Common myeloid progenitor, CD34-positive (primary cell): ENCODE measurements around the gene PAPPA2.

Experiments
- CTCF ChIA-PET: fragments of 350-600 bp; sonication (Branson Sonifier 250); formaldehyde crosslinking; loops from one replicate; lab custom pipeline; 2021; ENCODE audit warnings: antibody characterized with exemption; lab: Charles Lee
- POLR2A ChIA-PET: fragments of 350-600 bp; sonication (Branson Sonifier 250); formaldehyde crosslinking; loops from one replicate; lab custom pipeline; 2021; ENCODE audit warnings: antibody characterized with exemption; lab: Charles Lee
- DNase-seq, 3 donors: peaks; one replicate each; pipeline versions ENCODE4 v3.0.0 to v3.0.0-alpha.2; 2013
- H3K27ac ChIP-seq, 2 experiments: 1 replicate in 1 of 2; 2 replicates in 1 of 2; pipeline ENCODE4 v1.7.0; 2013; ENCODE audit warnings: inconsistent platforms in 2 of 2, low read length in 2 of 2, mild to moderate bottlenecking in 2 of 2, low read depth in 1 of 2, moderate library complexity in 1 of 2; ENCODE audit not compliant: severe bottlenecking in 2 of 2, insufficient read depth in 1 of 2, poor library complexity in 1 of 2
- H3K27me3 ChIP-seq, 5 experiments: replicated peaks in 2 of 5; 1 replicate in 3 of 5; 2 replicates in 2 of 5; pipeline versions ENCODE4 v1.6.1 to v1.7.0; 2013; ENCODE audit warnings: low read length in 4 of 5, mild to moderate bottlenecking in 2 of 5, moderate library complexity in 2 of 5, inconsistent platforms in 1 of 5; ENCODE audit not compliant: insufficient read depth in 5 of 5, control insufficient read depth in 4 of 5
- H3K36me3 ChIP-seq, 4 experiments: 1 replicate in 2 of 4; 2 replicates in 2 of 4; pipeline versions ENCODE4 v1.6.1 to v1.7.0; 2013; ENCODE audit warnings: low read length in 3 of 4, control low read depth in 1 of 4, mild to moderate bottlenecking in 1 of 4; ENCODE audit not compliant: control insufficient read depth in 4 of 4, insufficient read depth in 4 of 4
- H3K4me1 ChIP-seq, 4 experiments: 1 replicate in 3 of 4; 2 replicates in 1 of 4; pipeline versions ENCODE4 v1.6.1 to v1.7.1; 2013; ENCODE audit warnings: low read length in 3 of 4, mild to moderate bottlenecking in 3 of 4, control low read depth in 1 of 4, inconsistent platforms in 1 of 4, moderate library complexity in 1 of 4; ENCODE audit not compliant: control insufficient read depth in 4 of 4, insufficient read depth in 4 of 4; ENCODE audit errors: control extremely low read depth in 1 of 4
- H3K4me3 ChIP-seq, 7 experiments: 1 replicate in 4 of 7; 2 replicates in 3 of 7; pipeline versions ENCODE4 v1.5.1 to v1.7.0; 2013; ENCODE audit warnings: mild to moderate bottlenecking in 7 of 7, low read length in 6 of 7, moderate library complexity in 6 of 7, inconsistent platforms in 2 of 7, low read depth in 2 of 7, control low read depth in 1 of 7; ENCODE audit not compliant: insufficient read depth in 4 of 7, control insufficient read depth in 1 of 7; ENCODE audit errors: extremely low read depth in 1 of 7
- H3K9me3 ChIP-seq, 5 experiments: 1 replicate in 4 of 5; 2 replicates in 1 of 5; pipeline versions ENCODE4 v1.6.1 to v1.7.1; 2013; ENCODE audit warnings: low read length in 4 of 5, mild to moderate bottlenecking in 2 of 5, inconsistent platforms in 1 of 5, low read depth in 1 of 5, moderate library complexity in 1 of 5; ENCODE audit not compliant: control insufficient read depth in 4 of 5, insufficient read depth in 2 of 5; ENCODE audit errors: control extremely low read depth in 1 of 5
- WGBS: methylation state at CpG from one replicate; pipeline ENCODE4 v1.1.5; 2013; ENCODE audit not compliant: insufficient coverage; 5-methylcytosine and 5-hydroxymethylcytosine counted together

PAPPA2 gene

DNA sequence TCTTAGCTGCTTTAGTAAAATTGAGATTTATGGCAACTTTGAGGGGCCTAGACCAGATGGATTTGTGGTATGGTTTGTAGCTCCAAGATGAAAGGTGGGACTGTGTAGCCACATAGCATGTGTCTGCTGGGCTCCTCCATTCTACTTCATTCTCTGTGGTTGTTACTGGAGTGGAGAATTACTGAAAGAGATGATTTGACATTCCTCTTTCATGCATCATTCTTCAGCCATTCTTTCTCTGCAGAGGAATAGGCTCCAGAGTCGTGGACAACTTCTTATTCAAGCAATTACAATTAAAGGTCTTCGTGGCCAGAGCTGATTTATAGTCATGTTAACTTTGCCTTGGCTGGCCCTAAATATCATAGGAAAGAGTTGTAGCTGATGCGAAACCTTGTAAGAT is 328.9 kb downstream of the PAPPA2 start:
- no peak overlapping the region for H3K4me3 ChIP-seq
- H3K27me3 ChIP-seq, result no peaks in the 10 kb centered on the region
- CTCF ChIA-PET, result no interaction called here
- H3K4me1 ChIP-seq, result no peaks in the 10 kb centered on the region
- H3K9me3 ChIP-seq, result no peaks in the 10 kb centered on the region
- no CpG with 5 or more reads among the region's 3 CpGs for WGBS
- DNase-seq, result no peak
- no peak overlapping the region for H3K27ac ChIP-seq
- no peaks in the 10 kb centered on the region for H3K36me3 ChIP-seq
- POLR2A ChIA-PET, result no interaction called here

DNA sequence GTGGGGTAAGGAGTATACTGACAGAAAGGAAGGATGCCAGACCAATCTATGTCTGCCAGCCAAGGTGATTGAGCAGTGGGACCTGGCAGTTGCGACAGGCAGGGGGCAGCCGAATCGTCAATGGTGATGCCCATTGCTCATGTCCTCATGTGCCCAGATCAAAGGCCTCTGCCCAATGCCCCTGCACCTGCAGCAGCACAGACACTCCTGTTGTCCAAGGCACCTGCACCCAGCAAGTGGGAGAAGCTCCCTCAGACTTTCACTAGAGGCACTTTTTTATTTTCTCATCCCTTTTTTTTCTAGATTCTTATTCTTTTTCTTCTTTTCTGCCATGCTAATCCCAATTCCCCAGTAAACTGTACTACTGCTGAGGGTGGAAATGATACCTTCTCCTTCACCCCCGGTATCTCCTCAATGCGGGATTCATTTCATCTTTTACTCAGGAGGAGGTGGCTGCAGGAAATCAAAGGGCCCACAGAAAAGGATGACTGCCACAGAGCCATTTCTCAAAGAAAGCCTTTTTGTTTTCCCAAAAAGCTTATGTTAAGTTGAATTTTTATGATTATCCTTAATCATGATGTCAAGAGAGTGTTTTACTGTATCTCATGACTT is 332.0 kb downstream of the PAPPA2 start:
- Histone ChIP-seq H3K36me3 (no peaks in the 10 kb centered on the region), H3K4me1 (no peaks in the 10 kb centered on the region), H3K9me3 (no peaks in the 10 kb centered on the region), H3K27ac (no peak overlapping the region), H3K27me3 (no peaks in the 10 kb centered on the region), H3K4me3 (no peak overlapping the region)
- ChIA-PET CTCF (no interaction called here), POLR2A (no interaction called here)
- no peak for DNase-seq
- 87% methylated on average over 5 of the region's 5 CpGs for WGBS

DNA sequence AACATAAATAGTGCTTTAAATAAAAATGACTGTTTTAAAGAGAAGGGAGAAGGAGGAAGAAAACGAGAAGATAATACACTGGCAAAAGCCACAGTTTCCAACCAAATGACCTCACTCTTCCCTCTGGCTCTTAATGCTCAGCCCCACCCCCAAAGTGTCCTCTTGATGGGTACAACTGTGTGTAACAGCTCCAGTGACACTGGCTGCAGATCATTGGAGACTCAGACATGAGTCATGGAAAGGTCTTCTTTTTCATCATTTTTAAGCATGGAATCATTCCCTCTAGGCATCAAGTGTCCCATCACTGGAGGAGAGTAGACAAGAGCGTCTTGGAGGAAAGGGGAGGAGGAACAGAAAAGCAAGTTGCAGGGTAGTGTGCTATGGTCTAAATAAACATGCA is 333.0 kb downstream of the PAPPA2 start:
- H3K4me3 ChIP-seq, result no peak overlapping the region
- DNase-seq, result no peak
- no peaks in the 10 kb centered on the region for H3K4me1 ChIP-seq
- no peaks in the 10 kb centered on the region for H3K27me3 ChIP-seq
- no peaks in the 10 kb centered on the region for H3K36me3 ChIP-seq
- H3K27ac ChIP-seq, result no peak overlapping the region
- ChIA-PET CTCF (no interaction called here), POLR2A (no interaction called here)
- no CpG with 5 or more reads among the region's 2 CpGs for WGBS
- H3K9me3 ChIP-seq, result no peaks in the 10 kb centered on the region

DNA sequence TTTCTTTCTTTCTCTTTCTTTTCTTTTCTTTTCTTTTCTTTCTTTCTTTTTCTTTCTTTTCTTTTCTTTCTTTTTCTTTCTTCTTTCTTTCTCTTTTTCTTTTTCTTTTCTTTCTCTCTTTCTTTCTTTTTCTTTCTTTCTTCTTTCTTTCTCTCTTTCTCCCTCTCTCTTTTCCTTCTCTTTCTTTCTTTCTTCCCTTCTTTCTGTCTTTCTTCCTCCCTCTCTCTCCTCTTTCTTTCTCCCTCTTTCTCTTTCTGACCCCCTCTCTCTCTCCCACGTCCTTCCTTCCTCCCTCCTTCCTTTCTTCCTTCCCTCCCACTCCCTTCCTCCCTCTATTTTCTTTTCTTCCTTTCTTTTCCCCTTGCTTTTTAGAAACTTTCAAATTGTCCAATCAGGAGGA is 333.6 kb downstream of the PAPPA2 start:
- H3K9me3 ChIP-seq, result no peaks in the 10 kb centered on the region
- H3K27me3 ChIP-seq, result peaks cover 0 to under 1% (median 0%) of the 10 kb centered on the region in 5 experiments
- 40% methylated on average over 1 of the region's 1 CpG for WGBS
- no peaks in the 10 kb centered on the region for H3K36me3 ChIP-seq
- ChIA-PET POLR2A (no interaction called here), CTCF (no interaction called here)
- H3K4me1 ChIP-seq, result no peaks in the 10 kb centered on the region
- H3K4me3 ChIP-seq, result no peak overlapping the region
- no peak overlapping the region for H3K27ac ChIP-seq
- DNase-seq, result no peak

DNA sequence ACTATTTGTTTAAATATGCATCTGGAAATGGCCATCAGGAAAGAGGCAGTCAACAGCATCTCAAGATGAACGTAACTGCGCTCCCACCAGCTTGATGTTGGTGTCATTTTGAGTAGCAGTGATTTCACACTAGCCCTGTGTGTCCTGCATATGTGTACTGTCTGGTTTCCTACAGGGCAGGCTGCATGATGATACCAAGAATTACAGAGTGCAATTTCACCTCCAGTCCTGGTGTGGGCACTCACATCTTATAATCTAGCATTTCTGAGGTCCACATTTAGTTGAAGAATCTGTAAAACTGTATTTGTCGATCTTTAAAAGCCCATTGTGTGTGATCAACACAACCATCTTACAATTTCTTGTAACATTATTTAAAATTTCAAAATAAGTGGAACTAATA is 336.4 kb downstream of the PAPPA2 start:
- WGBS, result 100% methylated on average over 2 of the region's 3 CpGs
- POLR2A ChIA-PET, result no interaction called here
- peaks cover 0 to 5% (median 0%) of the 10 kb centered on the region in 5 experiments for H3K27me3 ChIP-seq
- CTCF ChIA-PET, result no interaction called here
- DNase-seq, result no peak
- no peaks in the 10 kb centered on the region for H3K9me3 ChIP-seq
- H3K4me3 ChIP-seq, result no peak overlapping the region
- H3K4me1 ChIP-seq, result no peaks in the 10 kb centered on the region
- H3K36me3 ChIP-seq, result no peaks in the 10 kb centered on the region
- H3K27ac ChIP-seq, result no peak overlapping the region

DNA sequence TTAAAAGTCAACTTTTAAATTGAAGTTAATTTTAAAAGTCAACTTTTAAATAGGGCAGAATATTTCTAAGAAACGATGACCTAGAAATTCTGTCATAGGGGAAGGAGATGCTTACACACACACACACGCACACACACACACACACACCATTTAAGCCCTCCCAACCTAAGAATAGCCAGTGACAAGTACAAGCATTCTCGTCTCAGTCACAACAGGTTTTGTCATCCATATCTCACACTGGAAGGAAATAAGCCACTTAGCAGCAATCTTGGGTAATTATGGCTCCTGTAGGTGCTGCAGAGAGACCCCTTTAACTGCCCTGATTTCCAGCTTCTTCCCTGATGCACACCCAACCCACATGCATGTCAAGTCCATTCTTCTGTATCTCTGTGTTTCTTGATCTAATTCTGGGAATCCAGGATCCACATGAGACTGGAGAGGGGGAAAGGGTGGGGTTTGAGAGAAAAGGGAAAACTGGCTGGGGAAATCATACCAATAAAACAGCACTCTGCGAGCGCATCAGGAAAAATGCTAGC is 338.1 kb downstream of the PAPPA2 start:
- H3K27ac ChIP-seq, result no peak overlapping the region
- no peaks in the 10 kb centered on the region for H3K4me1 ChIP-seq
- CTCF ChIA-PET, result no interaction called here
- POLR2A ChIA-PET, result no interaction called here
- no peaks in the 10 kb centered on the region for H3K9me3 ChIP-seq
- peaks cover 0 to 5% (median 0%) of the 10 kb centered on the region in 5 experiments for H3K27me3 ChIP-seq
- no peak for DNase-seq
- WGBS, result 69% methylated on average over 2 of the region's 5 CpGs
- H3K4me3 ChIP-seq, result no peak overlapping the region
- no peaks in the 10 kb centered on the region for H3K36me3 ChIP-seq

DNA sequence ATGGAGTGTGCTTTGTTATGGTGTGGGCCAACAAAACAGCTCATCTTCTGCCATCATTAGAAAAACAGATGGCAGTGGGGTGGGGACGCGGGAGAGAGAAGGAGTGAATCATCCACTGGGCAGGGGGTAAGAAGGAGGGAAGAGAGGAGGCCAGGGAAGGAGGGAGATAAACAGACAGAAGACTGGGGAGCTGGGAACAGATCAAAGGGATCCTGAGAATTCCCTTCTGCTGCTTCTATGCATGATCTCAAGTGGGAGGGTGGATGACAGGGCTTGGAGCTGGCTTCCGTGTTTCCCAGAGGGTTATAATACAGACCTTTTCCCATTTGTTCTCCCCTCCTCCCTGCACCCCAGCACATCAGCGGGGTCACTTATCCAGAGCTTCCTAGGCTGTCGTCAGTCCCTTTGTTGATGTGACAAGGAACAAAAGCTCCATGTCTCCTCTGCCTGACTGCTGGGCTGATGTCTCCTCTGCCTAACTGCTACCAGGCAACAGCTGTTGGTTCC is 338.6 kb downstream of the PAPPA2 start:
- Histone ChIP-seq H3K4me3 (no peak overlapping the region), H3K9me3 (no peaks in the 10 kb centered on the region), H3K4me1 (no peaks in the 10 kb centered on the region), H3K27me3 (peaks cover 0 to 5% (median 0%) of the 10 kb centered on the region in 5 experiments), H3K36me3 (no peaks in the 10 kb centered on the region), H3K27ac (no peak overlapping the region)
- 35% methylated on average over 5 of the region's 5 CpGs for WGBS
- ChIA-PET POLR2A (no interaction called here), CTCF (no interaction called here)
- DNase-seq, result no peak
